HuH-7.5 (cell line): ENCODE results near the gene ARHGEF26.

ENCODE experiments used
- DNase-seq: peaks from one replicate; pipeline ENCODE4 v3.0.0; 2011; ENCODE audit warnings: low spot score

The ARHGEF26 gene

GRCh38 chr3:154210986-154211385 is 89.8 kb downstream of the ARHGEF26 start:
- DNase-seq, result no peak

GRCh38 chr3:154214306-154214705 is 93.1 kb downstream of the ARHGEF26 start:
- DNase-seq, result no peak

DNA sequence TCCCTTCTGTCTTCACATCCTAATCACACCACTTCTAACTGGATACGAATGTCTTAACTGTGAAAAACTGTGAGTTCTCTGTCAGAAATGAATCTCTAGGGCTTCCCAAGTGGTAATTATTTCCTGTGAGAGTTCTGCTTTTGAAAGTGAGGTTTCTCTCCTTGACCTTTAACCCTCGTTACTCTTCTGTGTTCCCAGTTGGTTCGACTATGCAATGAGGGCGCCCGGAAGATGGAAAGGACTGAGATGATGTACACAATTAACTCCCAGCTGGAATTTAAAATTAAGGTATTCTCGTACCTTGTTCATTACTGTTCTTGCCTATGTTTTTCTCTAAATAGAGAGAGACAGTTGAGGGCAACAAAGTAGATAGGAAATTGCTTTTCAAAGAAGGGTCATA is 96.5 kb downstream of the ARHGEF26 start:
- DNase-seq, result no peak

DNA sequence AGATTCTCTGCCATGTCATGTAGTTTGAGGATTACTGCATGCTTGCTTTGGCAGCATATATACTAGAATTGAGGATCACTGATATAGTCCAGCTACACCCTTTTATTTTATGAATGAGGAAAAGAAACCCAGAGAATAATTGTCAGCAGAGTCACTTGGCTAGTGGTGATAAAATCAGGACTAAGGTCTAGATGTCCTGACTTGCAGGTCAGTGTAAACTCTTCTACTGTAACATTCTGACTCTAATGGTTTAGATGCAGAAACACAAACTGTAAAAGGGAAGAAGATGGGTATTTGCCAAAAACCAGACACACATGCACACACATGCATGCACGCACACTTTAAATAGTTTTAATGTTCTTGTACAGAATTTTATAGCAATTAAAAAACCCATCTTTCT is 97.5 kb downstream of the ARHGEF26 start:
- no peak for DNase-seq

DNA sequence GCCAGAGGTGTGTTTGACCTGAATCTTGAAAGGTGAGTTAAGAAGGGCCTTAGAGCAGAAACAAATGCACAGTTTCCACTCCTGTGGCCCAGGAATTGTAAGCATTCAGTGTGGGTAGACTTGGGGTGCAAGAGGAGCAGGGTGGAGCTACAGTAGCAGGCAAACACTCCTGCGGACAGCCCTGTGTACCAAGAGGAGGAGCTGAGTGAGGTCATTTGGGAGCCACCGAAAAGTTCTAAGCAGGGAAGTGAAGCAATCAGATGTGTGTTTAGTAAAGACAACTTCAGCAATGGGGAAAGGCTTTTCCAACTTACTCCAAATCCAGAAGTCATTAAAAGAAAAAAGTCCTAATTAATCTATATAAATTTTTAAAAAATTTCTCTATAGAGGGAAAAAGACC is 99.3 kb downstream of the ARHGEF26 start:
- no peak for DNase-seq

DNA sequence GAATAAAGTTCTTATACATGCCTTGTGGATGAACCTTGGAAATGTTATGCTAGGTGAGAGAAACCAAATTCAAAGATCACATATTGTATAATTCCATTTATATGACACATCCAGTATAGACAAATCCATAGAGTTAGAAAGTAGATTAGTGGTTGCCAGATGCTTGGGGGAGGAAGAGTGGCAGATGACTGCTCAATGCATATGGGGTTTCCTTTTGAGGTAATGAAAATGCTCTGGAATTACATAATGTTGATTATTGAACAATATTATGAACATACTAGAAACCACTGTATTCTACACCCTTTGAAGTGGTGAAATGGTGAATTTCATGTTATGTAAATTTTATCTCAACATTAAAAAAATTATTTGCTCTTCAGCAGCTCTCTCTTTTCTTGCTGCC is 102.3 kb downstream of the ARHGEF26 start:
- DNase-seq, result no peak

- DNase-seq, result peak; percentile 19
These were observed 103.2 kb downstream of the ARHGEF26 start for GRCh38 chr3:154224366-154224765.

DNA sequence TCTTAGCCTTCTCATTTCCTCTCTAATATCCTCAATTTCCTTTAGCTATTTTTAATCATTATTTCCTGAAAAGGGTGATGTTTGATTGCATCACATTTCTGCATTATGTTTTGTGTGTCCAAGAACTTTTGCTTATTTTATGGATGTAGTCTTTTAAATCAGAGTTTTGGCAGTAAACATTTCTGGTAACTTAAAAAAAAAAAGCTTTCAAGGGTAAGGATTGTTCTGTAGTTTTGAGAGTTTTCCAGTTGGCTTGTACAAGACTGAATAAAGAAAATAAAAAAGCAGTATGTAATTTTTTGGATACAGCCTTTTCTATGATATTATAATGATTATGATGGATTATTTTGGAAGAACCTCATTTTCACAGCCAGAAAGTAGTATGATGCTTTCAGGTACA is 103.7 kb downstream of the ARHGEF26 start:
- DNase-seq, result no peak

GRCh38 chr3:154225536-154225935 is 104.3 kb downstream of the ARHGEF26 start:
- DNase-seq, result no peak

DNA sequence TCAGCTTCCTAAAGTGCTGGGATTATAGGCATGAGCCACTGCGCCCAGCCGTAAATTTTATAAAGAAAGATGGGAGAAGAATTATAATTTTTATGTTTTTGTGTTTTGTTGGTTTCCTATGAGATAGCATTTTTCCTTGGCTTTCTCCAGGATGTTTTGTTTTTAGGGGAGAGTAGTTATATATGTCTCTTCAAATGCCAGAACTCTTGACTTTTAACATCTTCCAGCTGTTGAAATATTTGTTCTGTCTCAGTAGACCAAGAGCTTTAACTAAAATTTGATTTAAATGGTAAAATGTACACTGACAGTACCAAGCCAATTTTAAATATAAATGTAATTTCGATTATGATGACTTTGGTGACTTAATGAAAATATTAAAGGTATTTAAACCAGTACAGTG is 106.3 kb downstream of the ARHGEF26 start:
- no peak for DNase-seq

DNA sequence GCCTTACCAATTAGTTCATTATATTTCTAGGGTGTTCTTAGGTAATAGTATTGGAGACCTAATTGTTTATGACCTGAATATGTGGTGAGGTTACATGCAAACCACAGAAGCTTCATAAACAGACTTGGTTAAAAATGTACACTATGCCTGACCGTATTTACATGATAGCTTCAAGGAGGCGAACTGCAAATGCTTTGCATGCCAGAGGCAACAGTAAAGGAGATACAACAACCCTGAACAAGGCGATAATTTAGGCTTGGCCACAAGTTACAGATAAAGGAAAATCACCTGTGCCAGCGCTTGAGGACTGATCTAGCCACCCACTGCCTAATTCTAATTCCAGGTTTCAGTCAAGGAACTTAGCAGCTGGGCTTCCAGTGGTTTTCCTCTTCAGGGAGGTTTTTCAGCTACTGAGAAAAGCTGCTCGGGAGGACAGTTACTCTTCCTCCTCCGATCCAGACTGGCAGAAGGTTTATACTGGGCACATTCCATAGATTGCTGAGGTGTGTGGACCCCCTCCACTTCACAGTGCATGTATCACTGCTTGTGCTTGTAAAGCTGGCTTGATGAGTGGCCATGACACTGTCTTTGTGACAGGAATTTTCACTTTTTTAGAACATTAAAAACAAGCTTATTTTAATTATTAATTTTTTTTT is 107.5 kb downstream of the ARHGEF26 start:
- DNase-seq, result no peak

DNA sequence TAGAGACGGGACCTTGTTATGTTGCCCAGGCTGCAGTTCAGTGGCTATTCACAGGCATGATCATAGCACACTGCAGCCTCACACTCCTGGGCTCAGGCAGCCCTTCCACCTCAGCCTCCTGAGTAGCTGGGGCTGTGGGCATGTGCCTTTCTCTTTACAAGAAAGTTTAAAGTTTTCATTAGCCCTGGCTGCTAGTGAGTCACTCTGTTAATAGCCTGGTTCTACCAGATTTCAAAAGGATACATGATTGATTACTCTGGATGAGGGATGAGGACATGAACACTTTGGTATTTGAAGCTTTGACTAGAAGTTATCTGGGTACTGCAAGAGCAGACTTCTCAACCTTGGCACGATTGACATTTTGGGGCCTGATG is 108.0 kb downstream of the ARHGEF26 start:
- no peak for DNase-seq

GRCh38 chr3:154235330-154235729 is 114.1 kb downstream of the ARHGEF26 start:
- no peak for DNase-seq

DNA sequence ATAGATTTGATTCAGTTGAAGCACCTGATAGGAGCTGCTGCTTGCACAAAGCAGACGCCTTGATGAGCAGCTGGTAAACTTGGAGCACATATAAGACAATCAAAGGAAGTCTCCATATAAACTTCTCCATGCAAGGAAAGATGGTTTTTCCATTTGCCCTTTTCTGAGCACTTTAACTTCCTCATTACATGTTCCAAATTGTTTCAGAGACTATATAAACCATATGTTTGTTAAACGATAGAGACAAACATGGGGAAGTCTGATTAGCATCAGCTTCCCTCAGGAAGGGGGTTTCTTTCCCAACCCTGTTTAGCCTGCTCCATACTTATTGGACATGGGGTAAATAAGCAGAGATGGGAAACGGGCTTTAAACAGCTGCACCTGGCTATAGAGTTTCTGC is 115.1 kb downstream of the ARHGEF26 start:
- no peak for DNase-seq

DNA sequence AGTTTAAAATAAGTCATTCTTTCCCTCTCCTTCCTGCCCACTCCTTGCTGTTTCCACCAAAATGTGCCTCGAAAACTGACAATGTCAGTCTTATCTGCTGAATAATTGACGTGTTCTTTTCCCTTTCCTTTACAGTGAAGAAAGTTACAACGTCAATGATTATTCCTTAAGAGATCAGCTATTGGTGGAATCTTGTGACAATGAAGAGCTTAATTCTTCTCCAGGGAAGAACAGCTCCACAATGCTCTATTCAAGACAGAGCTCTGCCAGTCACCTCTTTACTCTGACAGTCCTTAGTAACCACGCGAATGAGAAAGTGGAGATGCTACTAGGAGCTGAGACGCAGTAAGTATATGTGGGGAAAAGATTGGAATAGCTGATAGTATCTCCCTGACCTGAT is 119.0 kb downstream of the ARHGEF26 start:
- DNase-seq, result no peak

- DNase-seq, result no peak
These were observed 120.3 kb downstream of the ARHGEF26 start for GRCh38 chr3:154241496-154241895.

- no peak for DNase-seq
These were observed 121.6 kb downstream of the ARHGEF26 start for GRCh38 chr3:154242766-154243165.

DNA sequence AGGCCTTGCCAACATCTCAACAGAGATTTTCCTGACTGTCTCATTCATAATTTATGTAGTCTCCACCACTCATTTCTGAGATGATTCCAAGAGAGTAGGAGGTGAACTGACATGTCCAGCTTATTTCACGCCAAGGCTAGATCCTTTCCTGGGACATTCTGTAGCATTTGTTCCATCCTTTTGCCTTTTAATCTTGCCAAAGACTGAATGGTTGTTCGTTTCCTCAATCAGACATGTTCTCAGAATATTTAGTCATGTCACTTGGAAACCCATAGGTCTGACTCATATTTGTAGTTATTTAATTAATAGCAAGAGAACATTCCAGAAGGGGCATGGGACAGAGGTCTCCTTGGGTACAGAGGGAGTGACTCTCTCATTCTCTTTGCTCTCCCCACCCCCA is 122.2 kb downstream of the ARHGEF26 start:
- DNase-seq, result no peak

GRCh38 chr3:154244644-154245043 is 123.5 kb downstream of the ARHGEF26 start:
- DNase-seq, result no peak

- no peak for DNase-seq
These were observed 126.7 kb downstream of the ARHGEF26 start for GRCh38 chr3:154247806-154248415.

DNA sequence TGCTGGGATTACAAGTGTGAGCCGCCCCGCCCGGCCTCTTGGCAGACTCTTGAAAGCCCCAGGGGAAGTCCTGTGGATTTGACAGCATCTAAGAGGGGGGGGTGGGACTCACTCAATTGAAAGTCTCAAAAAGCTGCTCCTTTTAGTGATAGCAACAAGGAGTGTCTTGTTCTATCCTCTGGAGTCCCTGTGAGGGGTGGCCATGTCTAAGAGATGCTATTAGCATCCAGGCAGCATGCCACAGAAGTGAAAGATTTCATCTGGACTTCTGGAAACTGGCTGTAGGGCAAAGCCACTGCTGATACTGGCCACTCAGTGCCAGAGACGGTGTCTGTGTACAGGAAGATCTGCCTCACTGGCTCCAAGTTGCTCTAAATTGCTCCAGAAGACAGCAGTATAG is 129.1 kb downstream of the ARHGEF26 start:
- no peak for DNase-seq

- DNase-seq, result no peak
These were observed 130.4 kb downstream of the ARHGEF26 start for GRCh38 chr3:154251610-154252009.

DNA sequence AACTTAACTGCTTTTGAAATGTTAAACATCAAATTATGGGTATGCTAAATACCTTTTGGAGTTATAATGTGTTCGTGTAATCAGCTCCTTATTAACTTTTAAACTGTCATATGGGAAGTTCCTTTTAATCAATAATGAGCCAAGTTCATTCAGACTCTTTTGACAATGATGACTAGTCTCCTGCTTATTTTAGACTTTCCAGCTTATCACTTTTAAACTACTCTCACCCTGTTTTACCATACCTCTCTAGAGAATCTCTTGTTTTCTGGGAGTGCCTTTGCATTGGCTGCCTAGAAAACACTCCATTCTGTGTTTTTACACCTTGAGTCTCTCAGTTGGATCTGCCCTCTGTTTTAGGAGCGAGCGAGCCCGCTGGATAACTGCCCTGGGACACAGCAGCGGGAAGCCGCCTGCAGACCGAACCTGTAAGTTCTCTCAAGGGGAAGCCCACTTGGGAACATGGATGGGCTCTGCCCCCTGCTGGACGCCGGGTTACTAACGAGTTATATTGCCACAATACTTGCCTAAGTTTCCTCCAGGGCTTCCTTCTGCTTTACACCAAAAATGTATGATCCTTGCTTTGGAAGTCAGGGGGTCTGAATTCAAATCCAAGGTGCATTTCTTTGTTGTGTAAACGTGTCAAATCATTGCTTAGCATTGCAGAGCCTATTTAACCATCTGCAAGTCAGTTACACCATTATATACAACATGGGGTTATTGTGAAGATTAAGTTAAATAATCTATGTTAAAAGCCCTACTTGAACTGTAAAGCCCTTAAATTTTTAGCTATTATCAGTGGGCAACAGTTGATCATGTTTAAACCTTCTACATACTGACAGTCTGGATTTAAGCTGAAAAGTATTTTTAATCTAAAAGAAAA is 131.8 kb downstream of the ARHGEF26 start:
- DNase-seq, result peak; percentile 42
